Hypothalamus (tissue), 51 donors: ENCODE measurements around the gene KRT33B.

Source experiments
- DNase-seq, 51 donors: peaks; one replicate each; lab custom pipeline; 2025; lab: John Stamatoyannopoulos, UW

Gene KRT33B

GRCh38 chr17:41326173-41327145, 43.2 kb downstream of the KRT33B start:
- no peak for DNase-seq

DNA sequence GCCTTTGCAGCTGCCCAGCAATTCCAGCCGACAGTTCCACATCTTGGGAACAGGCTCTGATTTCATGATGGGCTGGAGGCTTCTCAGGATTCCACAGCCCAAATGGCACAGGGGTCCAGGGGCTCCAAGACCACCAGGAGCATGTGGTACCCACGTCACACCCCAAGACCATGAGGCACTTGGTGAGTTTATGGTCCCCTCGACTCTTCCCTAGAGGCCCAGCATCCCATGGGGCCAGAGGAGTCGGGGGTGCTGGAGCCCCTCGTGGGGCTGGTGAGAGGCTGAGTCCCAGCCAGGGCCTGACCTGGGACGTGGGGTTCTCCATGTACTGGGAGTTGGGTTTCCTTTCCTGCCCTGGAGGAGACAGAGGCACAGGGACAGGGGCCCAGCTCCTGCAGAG, 44.0 kb downstream of the KRT33B start:
- DNase-seq: no peak

DNA sequence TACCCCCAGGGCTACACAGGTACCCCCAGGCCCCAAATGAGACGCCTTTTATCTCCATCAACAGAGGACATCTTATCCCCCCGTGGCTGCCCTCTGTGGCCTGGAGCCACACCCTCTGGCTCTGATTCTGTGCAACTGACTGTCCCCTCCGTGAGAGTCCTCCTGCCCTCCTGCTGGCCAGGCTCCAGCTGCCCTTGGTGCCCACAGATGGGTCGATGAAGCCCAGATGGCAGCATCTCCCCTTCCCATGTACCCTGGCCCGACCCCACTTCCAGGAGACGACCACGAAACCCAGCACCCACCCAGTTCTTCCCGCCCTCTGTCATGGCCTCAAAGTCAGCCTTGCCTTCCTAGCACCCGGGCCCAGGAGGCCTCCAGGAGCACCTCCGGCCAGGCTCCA, 44.5 kb downstream of the KRT33B start:
- DNase-seq: no peak

GRCh38 chr17:41324180-41325075, 45.2 kb downstream of the KRT33B start:
- no peak for DNase-seq

DNA sequence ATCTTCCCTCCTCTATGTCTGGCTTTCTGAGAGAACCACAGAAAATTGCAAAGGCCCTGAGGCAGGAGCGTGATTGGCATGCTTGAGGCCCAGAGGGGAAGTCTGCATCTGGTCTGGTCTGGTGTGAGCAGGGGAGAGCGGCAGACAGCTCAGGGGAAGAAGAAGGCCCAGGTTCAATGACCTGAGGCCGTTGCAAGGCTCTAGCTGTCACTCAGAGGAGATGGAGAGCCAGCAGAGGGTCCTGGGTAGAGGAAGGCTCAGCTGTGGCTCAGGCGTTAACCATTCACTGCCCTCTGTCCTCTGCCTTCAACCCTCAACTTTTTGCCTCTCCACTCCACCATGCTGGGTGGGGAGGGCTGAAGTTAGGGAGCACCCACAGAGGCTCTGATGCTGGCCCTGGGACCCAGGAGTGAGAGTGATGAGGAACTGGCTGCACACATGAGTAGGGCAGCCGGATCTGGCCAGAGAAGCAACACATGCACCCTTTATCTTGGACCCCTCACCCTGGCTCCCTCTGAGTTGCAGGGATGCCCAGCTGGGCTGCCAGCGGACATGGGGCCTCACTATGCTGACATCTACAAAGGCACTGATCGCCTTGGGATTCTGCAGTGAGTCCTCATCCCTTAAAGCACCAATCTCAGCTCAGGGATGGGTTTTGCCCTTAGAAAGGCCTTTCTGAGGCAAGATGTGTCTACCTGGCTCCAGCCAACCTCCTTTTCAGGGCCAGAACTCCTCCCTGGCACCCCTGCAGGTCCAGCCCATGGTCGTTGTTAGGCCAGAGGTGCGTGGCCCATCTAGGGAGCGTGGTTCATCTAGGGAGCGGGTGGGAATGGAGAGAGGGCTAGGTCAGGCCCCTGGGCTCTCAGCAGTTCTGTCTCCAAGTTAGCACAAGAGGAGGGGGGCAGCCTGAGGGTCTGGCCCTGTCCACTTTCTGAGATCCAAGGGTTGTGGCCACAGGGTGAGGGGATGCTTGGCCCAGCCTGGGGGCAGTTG, 46.4 kb downstream of the KRT33B start:
- DNase-seq: no peak

DNA sequence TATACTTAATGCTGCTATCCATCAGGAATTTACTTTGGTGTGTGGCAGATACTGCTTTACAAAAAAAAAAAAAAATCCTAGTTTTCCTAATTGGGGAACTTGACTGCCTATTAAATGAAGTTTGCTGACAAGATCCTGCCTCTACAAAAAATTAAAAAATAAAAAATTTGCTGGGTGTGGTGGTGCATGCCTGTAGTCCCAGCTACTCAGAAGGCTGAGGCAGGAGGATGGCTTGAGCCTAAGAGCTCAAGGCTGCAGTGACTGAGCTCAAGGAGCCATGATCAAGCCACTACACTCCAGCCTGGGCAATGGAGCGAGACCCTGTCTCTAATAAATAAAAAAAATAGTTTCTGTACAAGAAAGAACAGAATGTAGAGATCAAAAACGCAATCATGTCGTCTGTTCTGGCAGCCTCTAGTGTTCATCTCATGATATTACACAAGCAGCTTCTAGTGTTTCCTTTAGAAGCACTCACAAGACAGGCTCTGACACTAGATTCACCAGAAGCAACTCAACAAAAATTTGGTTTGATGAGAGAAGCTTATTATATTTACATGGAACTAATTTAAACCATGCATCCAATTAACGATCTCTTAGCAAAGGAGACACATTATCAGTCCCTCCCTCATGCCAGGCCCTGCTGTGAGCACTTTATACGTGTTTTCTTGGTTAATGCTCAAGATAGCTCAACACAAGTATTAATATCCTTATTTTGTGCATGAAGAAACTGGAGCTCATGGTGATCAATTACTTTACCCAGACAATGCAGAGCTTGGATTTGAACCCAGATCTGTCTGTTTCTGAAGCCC, 47.3 kb downstream of the KRT33B start:
- DNase-seq: no peak

DNA sequence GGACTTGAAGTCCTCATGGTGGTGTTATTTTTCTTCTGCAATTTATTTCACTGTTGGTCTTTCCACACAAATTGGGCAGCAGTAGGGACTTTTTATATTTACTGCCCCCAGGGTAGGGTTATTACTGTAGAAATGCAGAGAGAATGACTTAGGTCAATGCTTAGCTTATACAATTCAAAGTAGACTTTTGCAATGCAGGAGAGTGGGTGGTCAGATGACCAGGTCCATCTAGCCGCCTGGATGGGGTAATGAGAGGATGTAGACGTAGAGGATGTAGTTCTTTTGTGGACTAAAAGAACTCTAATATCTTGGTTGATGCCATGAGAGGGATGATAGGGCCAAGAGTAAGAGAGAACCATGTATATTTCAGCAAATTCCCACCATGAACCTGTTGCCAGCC, 51.4 kb downstream of the KRT33B start:
- DNase-seq: no peak

GRCh38 chr17:41315814-41316445, 53.7 kb downstream of the KRT33B start:
- DNase-seq: no peak

DNA sequence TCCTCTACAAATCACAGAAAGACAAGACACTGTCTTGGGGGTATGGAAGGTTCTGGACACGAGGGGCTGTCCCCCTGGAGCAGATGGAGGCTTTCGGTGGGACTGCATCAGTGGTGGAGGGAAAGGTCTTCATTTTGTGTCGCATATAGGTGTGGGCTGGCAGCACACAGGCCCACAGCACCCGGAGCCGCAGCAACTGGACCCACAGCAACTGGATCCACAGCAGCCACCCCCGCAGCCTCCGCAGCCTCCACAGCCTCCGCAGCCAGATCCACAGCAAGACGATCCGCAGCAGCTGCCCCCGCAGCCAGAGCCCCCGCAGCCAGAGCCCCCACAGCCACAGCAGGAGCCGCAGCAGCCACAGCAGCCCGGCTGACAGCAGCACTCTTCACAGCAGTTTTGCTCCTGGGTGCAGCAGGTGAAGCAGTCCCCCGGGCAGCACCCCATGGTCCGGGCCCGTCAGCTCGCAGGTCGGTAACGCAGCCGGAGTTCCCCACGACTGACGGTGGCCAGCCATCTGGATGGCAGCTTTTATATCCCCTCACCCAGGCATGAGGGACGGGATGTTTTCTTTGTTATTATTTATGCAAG, 54.3 kb downstream of the KRT33B start, which contains the start of gene KRTAP17-1:
Gene KRTAP17-1, minus strand, starts transcription at position 507 of the 591 bp plus-strand sequence. Its CDS starts 60 bp downstream, at position 447.
- DNase-seq: no peak
